GM12864 (cell line): ENCODE measurements around the gene SORCS2.

ENCODE experiments used
- DNase-seq: peaks from one replicate; pipeline ENCODE4 v3.0.0-alpha.2; 2011; ENCODE audit warnings: low read depth
- H3K4me3 ChIP-seq: 2 replicates; pipeline ENCODE4 v1.5.1; 2011; ENCODE audit warnings: mild to moderate bottlenecking, low read depth, low read length, control low read depth
- CTCF ChIP-seq: IDR thresholded peaks from 2 replicates; pipeline ENCODE4 v1.5.1; 2011; ENCODE audit warnings: low read depth, mild to moderate bottlenecking, moderate library complexity, low read length, control low read depth, inconsistent platforms; ENCODE audit errors: missing control alignments

The SORCS2 gene

GRCh38 chr4:7192252-7193029 is at the start of gene SORCS2:
Gene SORCS2 (plus strand): TSS chr4:7192538.
- DNase-seq: no peak
- TF ChIP-seq CTCF: peak; percentile 46
- no peak within 1 kb of the TSS for H3K4me3 ChIP-seq

- H3K4me3 ChIP-seq: no peak overlapping the region
- no peak for DNase-seq
- TF ChIP-seq CTCF: no peak
These were observed 47.7 kb upstream of the SORCS2 start for GRCh38 chr4:7144374-7145290.

- no peak overlapping the region for H3K4me3 ChIP-seq
- no peak for DNase-seq
- TF ChIP-seq CTCF: no peak
These were observed 46.9 kb upstream of the SORCS2 start for GRCh38 chr4:7145291-7145934.

GRCh38 chr4:7146059-7146785 is 46.1 kb upstream of the SORCS2 start:
- no peak for DNase-seq
- no peak overlapping the region for H3K4me3 ChIP-seq
- TF ChIP-seq CTCF: no peak

GRCh38 chr4:7146786-7147115 is 45.6 kb upstream of the SORCS2 start:
- TF ChIP-seq CTCF: no peak
- DNase-seq: no peak
- no peak overlapping the region for H3K4me3 ChIP-seq

GRCh38 chr4:7147261-7147660 is 45.1 kb upstream of the SORCS2 start:
- no peak for DNase-seq

More at GRCh38 chr4:7147261-7147660, 45.1 kb upstream of the SORCS2 start:
- H3K4me3 ChIP-seq: no peak overlapping the region
- no peak for TF ChIP-seq CTCF
